Hematopoietic multipotent progenitor cell treated with erythropoietin and hydrocortisone succinate and interleukin-3 and kit ligand, for 6 days (in vitro differentiated cells): ENCODE data around the gene RFPL2.
"Not testable (repeated sequence)": the region's sequence is repeated elsewhere in the genome, so short reads cannot be mapped to it uniquely, and the experiment has no call there.

ENCODE experiments used
- DNase-seq: peaks from one replicate; pipeline ENCODE4 v3.0.0-alpha.2; 2015

The RFPL2 gene

GRCh38 chr22:32160411-32160810 lies 44.5 kb downstream of the RFPL2 start:
- not testable (repeated sequence) for DNase-seq

DNA sequence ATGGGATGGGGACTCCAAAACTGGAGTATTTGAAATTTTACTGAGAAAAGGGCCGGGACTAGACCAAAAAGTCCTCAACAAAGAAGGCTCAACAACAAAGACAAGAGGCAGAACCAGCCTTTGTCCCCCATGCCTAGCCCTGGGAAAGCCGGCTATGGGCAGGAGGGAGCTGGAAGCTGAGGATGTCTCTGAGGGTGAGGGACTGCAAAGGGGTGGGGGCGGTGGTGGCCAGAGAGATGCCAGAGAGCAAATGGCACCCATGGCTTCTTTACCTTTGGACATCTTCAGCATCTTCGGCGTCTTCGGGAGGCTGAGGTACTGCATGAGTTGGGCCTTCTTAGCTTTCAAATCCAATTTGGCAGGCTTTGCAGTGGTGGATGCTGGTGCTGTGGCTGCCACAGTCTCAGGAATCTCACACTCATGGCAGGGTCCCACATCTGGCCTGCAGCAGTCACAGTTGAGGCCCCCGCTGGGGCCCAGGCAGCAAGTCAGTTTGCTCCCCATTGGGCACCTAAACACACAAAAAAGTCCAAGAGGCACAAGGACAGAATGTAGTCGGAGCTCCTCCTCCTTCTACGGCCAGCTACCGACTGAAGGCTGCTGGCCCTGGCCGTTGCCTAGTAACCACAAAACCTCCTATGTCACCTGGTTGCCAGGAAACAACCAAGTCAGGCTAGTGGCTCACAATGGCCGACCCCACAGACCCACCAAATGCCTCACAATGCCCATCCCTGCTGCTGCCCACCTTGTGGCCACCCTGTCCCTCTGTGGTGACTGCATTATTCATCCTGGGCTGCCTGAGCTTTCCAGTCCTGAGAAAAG lies 46.0 kb downstream of the RFPL2 start, which contains the start of gene C22orf42:
TSS of gene C22orf42 (minus strand) at position 592 of the 822 bp plus-strand sequence. CDS start at position 504, 88 bp downstream.
- no peak for DNase-seq

GRCh38 chr22:32157632-32158031 lies 47.2 kb downstream of the RFPL2 start:
- not testable (repeated sequence) for DNase-seq

DNA sequence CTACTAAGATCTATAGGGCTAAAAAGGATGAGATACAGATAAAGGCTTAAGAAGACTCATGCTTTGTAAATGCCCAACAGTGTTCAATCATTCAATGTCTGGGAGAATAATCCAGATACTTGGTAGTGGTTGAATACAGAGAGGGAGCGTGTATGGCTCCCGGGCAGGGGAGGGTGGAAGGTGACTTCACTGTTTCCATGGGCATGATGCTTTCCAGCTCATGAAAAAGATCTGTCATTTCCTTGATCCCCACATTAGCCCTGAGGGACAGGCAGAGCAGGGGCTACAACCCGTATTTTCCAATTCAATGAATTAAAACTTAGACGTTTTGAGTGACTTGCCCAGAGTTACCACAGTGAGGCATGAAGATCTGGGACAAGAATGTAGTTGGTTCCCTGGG lies 50.1 kb downstream of the RFPL2 start:
- DNase-seq, result not testable (repeated sequence)

GRCh38 chr22:32151641-32152040 lies 53.2 kb downstream of the RFPL2 start:
- DNase-seq, result not testable (repeated sequence)

- DNase-seq, result not testable (repeated sequence)
Observed at GRCh38 chr22:32150647-32151046, 54.2 kb downstream of the RFPL2 start.

- not testable (repeated sequence) for DNase-seq
Observed at GRCh38 chr22:32148372-32148771, 56.5 kb downstream of the RFPL2 start.

GRCh38 chr22:32147128-32147527 lies 57.7 kb downstream of the RFPL2 start:
- DNase-seq, result not testable (repeated sequence)

GRCh38 chr22:32144496-32145274 lies 60.2 kb downstream of the RFPL2 start:
- DNase-seq, result peak; percentile 61

- no peak for DNase-seq
Observed at GRCh38 chr22:32142600-32142999, 62.3 kb downstream of the RFPL2 start.

- DNase-seq, result peak; percentile 6
Observed at GRCh38 chr22:32140688-32141087, 64.2 kb downstream of the RFPL2 start.
